ENCODE measurements around the gene FAM117A.

GRCh38 chr17:49698005-49698404, 65.9 kb downstream of the FAM117A start:
- TF ChIP-seq REST (IDR thresholded peaks at IDR 0.05; ENCODE audit: low read depth) (no peak), YY1 (IDR thresholded peaks at IDR 0.05; ENCODE audit: low read depth) (no peak), EP300 (IDR thresholded peaks at IDR 0.05; ENCODE audit: borderline replicate concordance) (no peak), RAD21 (IDR thresholded peaks at IDR 0.05; ENCODE audit: low read depth) (no peak), CREB1 (IDR thresholded peaks at IDR 0.05; ENCODE audit: low read depth) (no peak)
